Measurements from ENCODE around the gene SALL3.

GRCh38 chr18:78936251-78937005 lies 43.2 kb upstream of the SALL3 start:
- TF ChIP-seq REST (IDR thresholded peaks at IDR 0.05; ENCODE audit: insufficient replicate concordance, low read depth) (no peak), CTCF (IDR thresholded peaks at IDR 0.05; ENCODE audit: insufficient read depth, low read length) (no peak), POLR2AphosphoS5 (IDR thresholded peaks at IDR 0.05; ENCODE audit: low read depth) (no peak), GABPA (IDR thresholded peaks at IDR 0.05; ENCODE audit: low read depth) (no peak), SPI1 (IDR thresholded peaks at IDR 0.05; ENCODE audit: borderline replicate concordance, low read depth) (no peak)

All from HL-60 (cell line).